ENCODE data around the gene PCARE.

Gene PCARE

DNA sequence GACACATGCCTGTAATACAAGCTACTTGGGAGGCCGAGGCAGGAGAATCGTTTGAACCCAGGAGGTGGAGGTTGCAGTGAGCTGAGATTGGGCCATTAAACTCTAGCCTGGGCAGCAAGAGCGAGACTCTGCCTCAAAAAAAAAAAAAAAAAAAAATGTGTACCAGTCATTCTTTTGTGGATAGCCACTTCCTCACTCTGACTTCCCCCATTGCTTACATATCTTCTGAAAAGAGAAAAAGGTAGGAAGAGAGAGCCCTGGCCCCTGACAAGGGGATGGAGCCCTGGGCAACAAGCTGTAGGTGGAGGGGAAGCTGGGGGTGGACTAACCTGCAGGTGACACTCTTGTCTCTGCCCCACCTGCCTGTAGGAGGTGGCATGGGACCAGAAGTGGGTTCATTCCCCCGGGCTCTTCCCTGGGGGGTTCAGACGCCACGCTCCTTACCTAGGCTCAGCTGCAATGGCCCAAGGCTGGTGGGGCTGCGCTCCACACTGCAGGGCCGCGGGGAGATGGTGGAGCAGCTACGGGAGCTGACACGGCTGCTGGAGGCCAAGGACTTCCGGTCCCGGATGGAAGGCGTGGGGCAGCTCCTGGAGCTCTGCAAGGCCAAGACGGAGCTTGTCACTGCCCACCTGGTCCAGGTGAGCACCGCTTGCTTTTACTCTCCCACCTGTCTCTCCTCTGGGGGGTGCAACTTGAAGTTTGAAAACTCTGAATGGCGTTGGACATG, 39.1 kb downstream of the PCARE start:
- DNase-seq (ENCODE audit: low spot score): no peak

DNA sequence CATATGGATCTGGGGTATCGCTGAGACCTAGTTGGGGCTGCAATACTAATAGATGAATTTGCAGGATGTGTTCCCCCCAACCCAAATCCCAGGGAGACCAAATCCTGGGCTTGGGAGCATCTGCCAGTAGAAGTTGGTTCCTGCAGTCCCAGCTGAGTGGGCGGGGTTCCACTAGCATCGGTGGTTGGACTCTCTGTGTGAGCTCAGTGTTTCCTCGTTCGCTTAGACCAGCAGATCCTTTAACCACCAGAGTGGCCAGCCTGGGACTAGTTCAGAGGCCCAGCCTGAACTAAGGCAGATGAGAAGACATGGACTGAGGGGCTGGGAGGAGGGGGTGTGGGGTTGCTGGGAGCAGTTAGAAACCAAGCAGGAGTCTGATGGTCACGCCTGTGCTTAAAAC, 40.7 kb downstream of the PCARE start:
- DNase-seq (ENCODE audit: low spot score): no peak

DNA sequence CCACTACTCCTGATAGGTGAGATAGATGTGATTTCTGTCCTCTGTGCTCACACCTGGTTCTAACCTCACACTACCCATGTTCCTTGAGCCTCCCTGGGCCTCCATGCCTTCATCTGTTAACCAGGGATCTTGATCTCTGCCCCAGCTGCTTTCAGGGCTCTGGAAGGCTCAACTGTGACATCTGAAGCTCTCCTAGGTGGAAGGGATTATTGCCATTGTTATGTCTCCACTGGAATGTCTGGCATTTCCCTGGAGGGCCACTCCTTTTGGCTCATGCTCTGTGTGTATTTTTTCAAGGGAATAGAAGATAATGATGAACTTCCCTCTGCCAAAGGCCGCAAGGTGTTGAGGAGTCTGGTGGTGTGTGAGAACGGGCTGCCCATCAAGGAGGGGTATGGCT, 41.2 kb downstream of the PCARE start:
- DNase-seq (ENCODE audit: low spot score): no peak

DNA sequence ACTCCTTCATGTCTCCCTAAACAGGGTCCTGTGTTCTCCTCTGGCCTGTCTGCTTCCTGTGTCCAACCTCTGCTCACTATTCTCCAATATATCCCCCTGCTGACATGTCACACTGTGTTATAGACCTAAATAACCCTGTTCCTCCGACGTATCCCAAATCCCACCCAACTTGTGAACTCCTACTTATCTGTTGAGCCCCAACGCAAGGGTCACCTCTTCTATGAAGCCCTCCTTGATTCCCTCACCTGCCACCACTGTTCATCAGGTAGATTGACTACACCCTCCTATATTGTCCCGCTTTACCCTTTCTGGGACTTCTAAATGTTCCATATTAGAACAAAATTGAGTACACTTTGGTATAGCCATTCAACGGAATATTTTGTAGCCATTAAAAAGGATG, 42.1 kb downstream of the PCARE start:
- DNase-seq (ENCODE audit: low spot score): no peak

DNA sequence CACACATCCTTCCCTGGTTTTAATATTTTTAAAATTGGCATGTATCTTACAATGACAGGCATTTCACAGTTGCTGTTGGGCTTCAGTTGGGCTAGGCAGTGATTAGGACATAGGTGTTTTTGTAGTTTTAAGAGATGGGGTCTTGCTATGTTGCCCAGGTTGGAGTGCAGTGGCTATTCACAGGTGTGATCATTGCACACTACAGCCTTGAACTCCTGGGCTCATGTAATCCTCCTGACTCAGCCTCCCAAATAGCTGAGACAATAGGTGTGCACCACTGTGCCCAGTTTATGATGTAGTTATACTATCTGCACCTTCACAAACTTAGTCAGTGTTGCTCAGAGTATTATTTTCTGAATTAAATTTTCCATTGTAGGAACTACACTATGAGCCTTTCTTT, 43.3 kb downstream of the PCARE start:
- no peak for DNase-seq (ENCODE audit: low spot score)

DNA sequence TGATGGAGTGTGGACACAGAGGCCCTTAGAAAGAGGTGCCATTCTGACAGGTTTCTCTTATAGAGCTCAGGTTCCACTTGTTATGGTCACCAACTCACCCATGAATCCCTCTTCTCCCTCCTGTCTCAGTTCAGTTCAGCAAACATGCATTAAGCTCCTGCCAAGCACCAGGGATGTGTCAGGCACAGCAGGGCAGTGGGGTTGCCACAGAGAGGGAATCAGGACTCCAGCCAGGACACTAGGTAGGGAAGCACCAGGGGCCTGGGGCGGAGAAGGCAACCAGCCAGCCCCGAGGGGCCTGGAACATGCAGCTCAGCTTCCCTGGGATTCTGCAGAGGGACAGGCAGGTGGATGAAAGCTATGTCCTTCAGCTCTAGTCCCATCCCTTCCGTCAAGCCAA, 48.6 kb downstream of the PCARE start:
- DNase-seq (ENCODE audit: low spot score): no peak

DNA sequence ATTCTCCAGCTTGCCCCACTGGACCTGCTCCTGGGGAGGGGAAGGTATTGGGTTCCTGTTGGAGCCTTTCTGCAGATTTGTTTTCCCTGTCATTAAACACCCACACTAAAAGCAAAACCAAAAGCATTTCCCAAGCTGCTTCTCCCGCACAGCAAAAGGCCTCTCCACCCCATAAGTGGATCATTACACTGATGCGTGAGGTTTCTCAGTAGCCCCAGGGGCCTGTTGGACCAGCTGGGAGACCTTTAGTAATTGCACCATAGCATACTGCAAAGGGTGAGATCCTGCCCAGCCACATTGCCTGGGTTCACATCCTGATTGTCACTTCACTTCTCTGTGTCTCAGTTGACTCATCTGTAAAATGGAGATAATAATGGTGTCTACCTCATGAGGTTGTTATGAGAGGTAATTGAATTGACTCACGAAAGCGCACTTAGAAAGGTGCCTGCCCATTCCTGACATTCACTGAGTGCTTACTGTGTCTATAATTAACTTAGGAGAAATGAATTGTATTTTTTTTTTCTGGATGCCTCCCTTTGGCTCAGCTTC, 49.4 kb downstream of the PCARE start:
- no peak for DNase-seq (ENCODE audit: low spot score)

DNA sequence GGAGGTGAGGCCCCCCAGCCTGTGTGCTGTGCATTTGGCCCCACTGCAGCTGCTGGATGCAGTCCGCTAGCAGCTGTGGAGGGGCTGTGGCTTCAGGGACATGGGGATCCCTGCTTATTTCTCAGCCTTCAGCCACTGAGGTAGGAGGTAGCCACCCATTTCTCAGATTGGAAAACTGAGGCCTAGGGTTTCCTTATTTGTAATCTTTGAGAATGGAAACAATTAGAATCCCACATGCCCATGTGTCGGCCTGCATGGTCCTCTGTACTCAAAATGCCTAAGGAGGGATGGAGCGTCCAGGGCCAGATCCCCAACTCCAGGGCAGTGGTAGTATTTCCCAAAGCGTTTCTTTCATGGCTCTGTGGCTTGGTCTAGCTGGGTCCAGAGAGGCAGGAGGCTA, 51.1 kb downstream of the PCARE start:
- no peak for DNase-seq (ENCODE audit: low spot score)

DNA sequence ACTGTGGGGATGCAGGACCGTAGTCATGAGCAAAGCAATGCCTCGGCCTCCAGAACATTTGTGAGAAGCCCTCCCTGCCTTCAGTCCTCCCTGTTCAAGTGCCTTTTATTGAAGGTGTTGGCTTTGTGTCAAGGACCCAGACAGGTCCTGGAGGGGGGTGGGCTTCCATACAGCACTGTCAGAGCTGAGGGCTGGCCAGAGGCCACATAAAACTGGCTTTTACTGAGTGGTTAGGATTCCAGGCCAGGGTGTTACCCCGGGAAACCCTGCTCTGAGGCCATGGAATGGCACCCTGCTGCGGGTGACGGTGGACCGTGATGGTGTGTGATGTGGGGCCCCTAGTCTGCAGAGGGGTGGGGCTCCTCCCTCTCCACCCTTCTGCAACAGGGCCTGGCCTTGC, 51.6 kb downstream of the PCARE start:
- DNase-seq (ENCODE audit: low spot score): no peak

DNA sequence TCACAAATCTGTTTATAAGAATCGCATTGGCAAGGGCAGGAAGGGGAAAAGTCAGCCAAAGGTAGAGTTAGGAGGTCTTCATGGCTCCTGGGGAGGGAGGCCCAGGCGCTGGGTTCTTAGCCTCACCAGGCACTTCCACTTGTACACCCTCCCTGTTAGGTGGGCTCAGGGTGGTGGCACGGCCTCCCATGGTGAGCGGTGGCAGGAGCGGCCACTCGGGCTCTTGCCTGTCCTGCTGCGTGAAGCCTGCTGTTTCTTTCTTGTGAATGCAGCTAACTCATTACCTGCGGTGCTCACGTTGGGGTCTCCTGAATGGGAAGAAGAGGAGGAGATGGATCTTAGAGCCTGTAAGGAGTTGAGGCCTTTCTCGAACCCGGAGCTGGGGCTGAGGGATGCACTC, 52.4 kb downstream of the PCARE start:
- DNase-seq (ENCODE audit: low spot score): no peak

DNA sequence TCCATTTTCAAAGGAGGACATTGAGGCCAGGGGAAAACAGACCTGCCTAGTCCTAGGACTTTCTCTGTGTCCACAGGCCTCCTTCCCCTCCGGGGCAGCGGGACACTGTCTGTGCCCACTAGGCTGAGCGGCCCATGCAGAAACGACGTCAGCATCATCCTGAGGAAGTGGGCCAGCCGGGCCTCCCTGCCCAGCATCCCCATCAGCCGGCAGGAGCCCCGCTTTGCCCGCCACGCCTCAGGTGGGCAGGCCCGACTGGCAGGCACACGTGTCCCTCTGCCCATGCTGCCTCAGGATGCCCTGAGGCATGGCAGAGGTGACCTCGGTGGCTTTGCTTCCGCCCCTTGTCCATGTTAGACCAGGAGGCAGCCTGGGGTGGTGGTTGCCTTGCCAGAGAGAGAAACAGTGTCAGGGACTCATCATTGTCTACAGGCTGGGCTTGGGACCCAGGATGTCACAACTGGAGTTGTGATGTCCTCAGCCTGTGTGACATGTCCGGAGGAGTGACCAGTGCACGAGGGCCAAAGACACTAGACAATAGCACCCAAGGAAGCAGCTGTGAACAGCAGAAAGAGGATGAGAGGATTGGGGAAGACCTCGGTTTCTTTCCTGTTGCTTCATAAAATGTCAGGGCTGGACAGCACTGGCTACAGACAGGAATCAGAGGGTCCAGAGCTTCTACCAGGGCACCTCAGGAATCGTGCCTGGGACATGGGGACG, 56.4 kb downstream of the PCARE start:
- DNase-seq (ENCODE audit: low spot score): no peak

DNA sequence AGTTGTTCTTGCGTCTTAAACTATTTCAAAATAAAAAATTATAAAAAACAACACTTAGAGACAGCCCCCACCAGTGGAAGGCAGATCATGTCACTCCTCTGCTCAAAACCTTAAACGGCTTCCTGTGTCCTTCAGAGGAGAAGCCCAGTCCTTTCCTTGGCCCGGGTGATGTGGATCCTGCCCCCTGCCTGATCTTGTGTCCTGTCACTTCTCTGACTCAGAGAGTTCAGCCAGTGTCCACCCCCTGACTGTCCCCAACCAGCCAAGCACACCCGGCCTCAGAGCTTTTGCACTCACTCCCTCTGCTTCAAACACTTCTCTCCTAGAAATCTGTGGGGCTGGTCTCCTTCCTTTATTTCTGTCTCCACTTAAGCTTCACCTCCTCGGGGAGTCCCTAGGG, 57.8 kb downstream of the PCARE start:
- no peak for DNase-seq (ENCODE audit: low spot score)

DNA sequence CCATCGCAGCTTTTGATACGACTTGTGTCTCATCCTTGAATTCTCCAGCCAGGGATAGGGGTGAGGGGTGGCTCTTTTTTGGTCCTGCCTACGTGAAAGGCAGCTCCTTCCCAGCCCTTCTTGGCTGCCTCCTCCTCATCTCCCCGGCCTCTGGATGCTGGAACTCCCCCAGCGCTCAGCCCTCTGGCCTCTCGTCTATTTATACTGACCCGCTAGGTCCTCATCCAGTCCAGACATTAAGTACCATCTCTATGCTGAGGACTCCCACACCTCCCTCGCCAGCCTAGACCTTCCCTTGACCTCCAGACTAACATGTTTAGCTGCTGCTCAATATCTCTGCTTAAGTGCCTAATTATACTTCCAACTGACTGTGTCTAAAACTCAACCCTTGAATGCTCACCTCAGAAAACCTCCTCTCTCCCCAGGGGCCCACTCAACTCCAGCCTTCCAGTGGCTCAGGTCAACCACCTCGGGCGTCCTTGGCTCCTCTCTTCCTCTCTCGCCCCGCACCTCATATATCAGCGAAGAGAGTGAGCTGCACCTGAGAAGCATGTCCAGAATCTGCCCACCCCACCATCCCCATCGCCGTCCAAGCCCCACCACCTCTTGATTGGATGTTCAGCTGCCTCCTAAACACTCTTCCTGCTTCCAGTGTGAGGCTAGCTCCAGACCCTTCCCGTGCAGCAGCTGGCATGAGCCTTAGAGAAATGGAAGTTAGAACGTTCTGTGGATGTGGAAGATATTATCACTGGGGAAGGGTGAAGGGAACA, 58.4 kb downstream of the PCARE start:
- DNase-seq (ENCODE audit: low spot score): no peak

DNA sequence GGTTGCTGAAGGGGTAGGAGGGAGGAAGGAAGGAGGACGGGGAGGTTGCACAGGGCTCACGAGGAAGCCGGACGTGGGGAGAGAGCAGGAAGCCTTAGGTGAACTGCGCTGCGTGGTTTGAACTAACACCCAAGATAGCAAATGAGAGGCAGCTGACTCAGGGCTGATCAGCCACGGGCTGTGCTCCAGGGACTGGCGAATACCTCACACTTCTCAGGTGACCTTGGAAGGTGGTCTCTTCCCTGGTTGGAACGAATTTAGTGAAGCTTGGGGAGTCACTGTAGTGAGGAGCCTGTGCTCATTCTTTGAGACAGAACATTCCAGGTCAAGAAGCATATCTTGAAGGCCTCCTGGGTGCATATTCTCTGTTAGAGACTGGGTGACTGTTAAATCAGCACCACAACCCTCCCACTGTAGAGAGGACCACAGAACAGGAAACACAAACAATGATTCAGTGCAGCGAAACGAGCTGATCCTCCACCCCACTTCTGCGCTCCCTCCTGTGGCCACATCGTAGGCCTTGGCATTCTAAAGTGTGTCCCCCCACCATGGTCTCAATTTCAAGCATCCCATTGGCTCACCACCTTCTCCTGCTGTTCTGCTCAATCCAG, 59.4 kb downstream of the PCARE start:
- DNase-seq (ENCODE audit: low spot score): no peak

DNA sequence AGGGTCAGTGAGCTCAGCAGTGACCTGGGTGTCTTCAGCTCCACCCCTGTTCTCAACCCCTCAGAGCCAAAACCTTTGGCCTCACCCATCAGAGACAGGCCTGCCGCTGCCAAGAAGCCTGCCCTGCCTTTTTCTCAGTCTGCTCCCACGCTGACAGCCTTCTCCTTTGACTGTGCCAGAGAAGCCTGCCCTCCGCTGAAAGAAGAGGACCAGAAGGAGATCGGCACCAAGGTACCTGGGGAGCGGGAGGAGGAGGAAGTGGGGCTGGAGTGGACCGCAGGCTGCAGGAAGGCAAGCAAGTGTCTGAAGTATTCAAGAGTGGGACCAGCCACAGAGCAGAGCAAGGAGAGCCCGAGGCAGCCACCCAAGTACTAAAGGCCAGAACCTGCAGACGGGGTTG, 60.0 kb downstream of the PCARE start:
- no peak for DNase-seq (ENCODE audit: low spot score)

DNA sequence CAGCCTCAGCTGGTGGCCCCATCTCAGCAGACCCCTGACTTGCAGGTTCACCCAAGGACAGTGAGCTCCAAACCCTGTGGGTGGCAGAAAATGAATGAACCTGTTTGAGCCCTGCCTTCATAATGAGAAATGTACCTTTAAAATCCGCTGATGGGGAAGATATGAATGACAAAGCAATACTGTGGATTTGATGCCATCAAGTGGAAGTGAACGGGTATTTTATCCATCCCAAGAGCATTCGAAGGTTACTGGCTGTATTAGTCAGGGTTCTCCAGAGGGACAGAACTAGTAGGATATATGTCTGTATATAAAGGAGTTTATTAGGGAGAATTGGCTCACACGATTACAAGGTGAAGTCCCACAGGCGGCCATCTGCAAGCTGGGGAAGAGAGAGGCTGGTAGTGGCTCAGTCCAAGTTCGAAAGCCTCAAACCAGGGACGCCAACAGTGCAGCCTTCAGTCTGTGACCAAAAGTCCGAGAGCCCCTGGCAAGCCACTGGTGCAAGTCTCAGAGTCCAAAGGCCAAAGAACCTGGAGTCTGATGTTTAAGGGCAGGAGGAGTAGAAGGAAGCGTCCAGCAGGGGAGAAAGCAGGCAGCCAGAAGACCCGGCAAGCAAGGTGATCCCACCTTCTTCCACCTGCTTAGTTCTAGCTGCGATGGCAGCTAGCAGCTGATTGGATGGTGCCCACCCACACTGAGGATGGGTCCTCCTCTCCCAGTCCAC, 61.1 kb downstream of the PCARE start:
- DNase-seq (ENCODE audit: low spot score): no peak

DNA sequence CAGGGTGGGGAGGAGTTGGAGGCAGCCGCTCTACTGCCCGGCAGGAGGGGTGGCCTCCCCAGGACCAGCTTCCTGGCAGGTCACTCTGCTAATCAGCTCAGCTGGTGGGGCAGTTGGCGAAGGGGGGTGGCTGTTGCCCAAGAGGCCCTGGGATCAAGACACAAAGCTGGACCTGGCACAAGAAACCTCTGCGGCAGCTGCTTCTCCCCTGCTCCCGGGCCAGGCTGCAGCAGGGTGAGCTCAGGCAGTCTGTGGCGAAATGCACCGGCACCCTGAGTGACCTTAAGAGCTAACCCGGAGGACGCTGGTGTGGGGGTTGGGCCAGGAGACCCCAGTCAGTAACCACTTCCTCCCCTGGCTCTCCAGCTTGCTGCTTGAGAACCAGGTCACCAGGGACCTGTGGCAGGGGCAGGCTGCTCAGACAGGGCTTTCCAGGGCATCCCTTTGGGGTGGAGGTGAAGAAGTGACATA, 62.1 kb downstream of the PCARE start:
- DNase-seq (ENCODE audit: low spot score): no peak
